Kasumi-1 (cell line): ENCODE measurements around the gene TPM3.
"Not testable (repeated sequence)": the region's sequence is repeated elsewhere in the genome, so short reads cannot be mapped to it uniquely, and the experiment has no call there.

Experiments
- DNase-seq, 2 experiments: peaks; one replicate each; lab custom pipeline; 2025; lab: John Stamatoyannopoulos, UW

TPM3 gene

GRCh38 chr1:154205778-154206177 lies 13.9 kb upstream of the TPM3 start:
- not testable (repeated sequence) for DNase-seq

- no peak for DNase-seq
Observed at GRCh38 chr1:154199563-154199879, 7.6 kb upstream of the TPM3 start.

GRCh38 chr1:154198756-154199562 lies 7.1 kb upstream of the TPM3 start:
- peak; percentile 65 to 79 for DNase-seq

GRCh38 chr1:154193821-154194220 lies 1.9 kb upstream of the TPM3 start:
- DNase-seq = no peak

- no peak for DNase-seq
Observed at GRCh38 chr1:154192476-154192875, 576 bp upstream of the TPM3 start.

- DNase-seq = no peak
Observed at GRCh38 chr1:154190550-154190949, 1.4 kb downstream of the TPM3 start.

GRCh38 chr1:154186852-154187501 lies 4.9 kb downstream of the TPM3 start:
- no peak for DNase-seq

- DNase-seq = peak; percentile 85 to 88
Observed at GRCh38 chr1:154186177-154186576, 5.7 kb downstream of the TPM3 start.

GRCh38 chr1:154183046-154183915 lies 8.6 kb downstream of the TPM3 start:
- DNase-seq = peak; percentile 93 to 95

GRCh38 chr1:154182344-154183045 lies 9.4 kb downstream of the TPM3 start:
- DNase-seq = peak; percentile 99

- DNase-seq = no peak
Observed at GRCh38 chr1:154181944-154182343, 10.0 kb downstream of the TPM3 start.

- DNase-seq = peak; percentile 74 to 85
Observed at GRCh38 chr1:154179946-154180687, 11.8 kb downstream of the TPM3 start.

- no peak for DNase-seq
Observed at GRCh38 chr1:154178911-154179811, 12.7 kb downstream of the TPM3 start.

- DNase-seq = peak; percentile 32 to 36
Observed at GRCh38 chr1:154178013-154178412, 13.9 kb downstream of the TPM3 start.

GRCh38 chr1:154176337-154176736 lies 15.6 kb downstream of the TPM3 start:
- peak; percentile 85 to 92 for DNase-seq

- no peak for DNase-seq
Observed at GRCh38 chr1:154174654-154175053, 17.2 kb downstream of the TPM3 start.

- no peak for DNase-seq
Observed at GRCh38 chr1:154171880-154172279, 20.0 kb downstream of the TPM3 start.

- DNase-seq = no peak
Observed at GRCh38 chr1:154171223-154171583, 20.7 kb downstream of the TPM3 start.

- no peak for DNase-seq
Observed at GRCh38 chr1:154170547-154171222, 21.2 kb downstream of the TPM3 start.

- DNase-seq = no peak
Observed at GRCh38 chr1:154167461-154167860, 24.4 kb downstream of the TPM3 start.
